Activated CD4-positive, CD25-positive, alpha-beta regulatory T cell treated with anti-CD3 and anti-CD28 coated beads, Interleukin-2, amount 50 U/mL, for 72 hours (primary cell): ENCODE results near the gene RABGGTA.

Experiments used
- DNase-seq: peaks from one replicate; pipeline ENCODE4 v3.0.0; 2021

Gene RABGGTA

DNA sequence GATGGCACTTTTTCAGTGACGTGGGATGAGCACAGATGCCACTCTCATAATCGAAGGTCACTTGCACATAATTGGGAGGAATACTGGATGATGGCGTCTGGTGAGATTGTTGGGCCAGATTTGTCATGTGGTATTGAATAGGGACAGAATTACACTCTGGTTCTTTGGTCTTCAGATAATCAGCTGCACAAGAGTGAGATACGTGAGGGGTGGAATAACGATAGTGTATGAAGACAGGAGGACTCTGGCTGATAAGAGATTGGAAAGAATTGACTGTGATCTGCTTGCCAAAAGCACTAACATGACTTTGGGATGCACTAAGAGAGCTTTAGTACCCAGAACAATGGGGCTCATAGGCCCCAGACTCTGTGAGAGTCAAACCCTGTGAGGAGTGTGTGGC lies 7.0 kb upstream of the RABGGTA start:
- no peak for DNase-seq

DNA sequence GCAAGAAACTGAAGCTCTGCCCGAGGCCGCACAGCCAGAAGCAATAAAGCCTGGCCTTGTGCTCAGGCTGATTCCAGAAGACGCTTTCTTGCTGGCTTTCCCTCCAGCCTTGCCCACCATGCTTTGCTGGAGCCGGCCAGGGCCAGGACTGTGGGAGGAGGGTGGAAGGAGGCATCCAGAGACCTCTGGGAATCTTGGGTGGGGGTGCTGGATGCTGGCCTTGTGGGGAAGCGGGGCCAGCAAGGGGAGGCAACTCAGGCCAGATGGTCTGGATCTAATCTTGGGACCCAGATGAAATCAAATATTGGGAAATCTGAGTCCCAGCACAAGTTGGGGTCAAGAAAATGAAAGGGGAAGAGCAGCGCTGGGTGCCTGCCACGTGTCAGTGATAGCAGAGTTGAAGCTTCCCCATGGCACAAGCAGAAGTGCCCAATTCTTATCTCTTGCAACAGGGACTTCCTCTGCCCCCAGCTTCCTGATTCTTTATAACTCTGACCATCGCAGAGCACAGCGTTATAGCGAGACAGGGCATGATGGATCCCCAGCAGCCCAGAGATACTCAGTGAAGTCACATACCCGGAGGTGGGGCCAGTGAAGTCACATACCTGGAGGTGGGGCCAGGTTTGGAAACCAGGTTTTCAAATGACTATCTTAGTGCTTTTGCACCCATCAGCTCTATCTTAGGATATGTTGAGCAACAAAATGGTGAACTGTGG lies 6.4 kb upstream of the RABGGTA start:
- DNase-seq: no peak

DNA sequence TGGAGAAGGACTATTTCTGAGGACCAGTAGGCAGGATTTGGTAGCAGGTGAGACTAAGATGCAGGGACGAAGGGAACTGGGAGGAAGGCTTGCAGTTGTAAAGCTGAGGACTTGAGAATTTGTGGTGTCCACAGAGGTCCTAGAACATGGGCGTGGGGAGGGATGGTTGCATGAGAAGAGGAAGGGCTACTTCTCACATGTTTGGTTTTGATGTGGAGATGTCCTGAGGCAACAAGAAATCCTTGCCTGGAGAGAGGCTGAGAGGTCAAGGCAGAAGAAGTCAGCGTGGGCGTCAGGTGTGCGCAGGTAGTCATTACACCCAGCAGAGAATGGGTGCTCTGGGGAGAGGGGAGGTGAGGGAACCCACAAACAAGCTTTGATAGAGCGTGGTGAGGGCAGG lies 5.7 kb upstream of the RABGGTA start:
- DNase-seq: no peak

DNA sequence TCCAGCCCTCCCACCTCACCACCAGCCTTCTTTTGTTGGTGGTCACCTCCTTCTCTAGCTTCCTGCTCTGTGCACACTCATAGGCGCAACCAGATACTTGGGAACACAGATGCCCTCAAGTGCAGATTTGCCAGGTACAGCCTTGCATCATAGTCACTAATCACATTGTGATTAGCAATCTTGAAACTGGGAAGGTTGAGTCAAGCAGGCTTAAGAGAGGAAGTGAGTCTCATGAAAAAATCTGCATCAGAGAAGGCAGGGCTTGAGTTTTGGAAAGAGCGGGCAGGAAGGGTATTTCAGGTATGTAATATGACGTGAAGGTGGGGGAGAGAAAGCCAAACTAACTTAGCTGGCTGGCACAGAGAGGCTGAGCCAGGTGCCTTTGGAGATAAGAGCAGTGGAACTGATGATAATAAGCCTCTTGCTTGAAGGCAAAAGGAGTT lies 2.7 kb upstream of the RABGGTA start:
- no peak for DNase-seq

DNA sequence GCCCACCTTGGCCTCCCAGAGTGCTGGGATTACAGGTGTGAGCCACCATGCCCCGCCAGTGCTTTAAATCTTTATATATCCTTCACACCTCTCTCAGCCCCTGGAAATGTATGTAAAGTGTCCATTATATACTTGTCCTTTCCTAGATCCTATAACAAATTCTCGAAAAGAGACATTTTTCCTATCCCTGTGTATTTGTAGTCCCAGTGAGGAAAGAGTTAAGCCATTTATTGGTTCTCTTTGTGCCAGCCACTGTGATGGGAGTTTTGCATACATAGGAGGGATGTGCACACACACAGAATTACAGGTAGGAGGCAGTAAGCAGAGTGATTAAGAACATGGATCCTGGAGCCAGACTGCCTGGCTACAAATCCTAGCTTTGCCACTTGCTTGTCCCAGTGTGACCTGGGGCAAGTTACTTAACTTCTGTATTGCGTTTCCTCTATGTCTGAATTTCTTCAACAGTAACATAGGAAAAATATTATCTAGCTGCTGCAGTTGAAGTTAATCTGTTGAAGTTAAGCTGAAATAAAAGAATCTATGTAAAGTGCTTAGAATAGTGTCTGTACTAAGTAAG lies 2.1 kb upstream of the RABGGTA start:
- DNase-seq: no peak

DNA sequence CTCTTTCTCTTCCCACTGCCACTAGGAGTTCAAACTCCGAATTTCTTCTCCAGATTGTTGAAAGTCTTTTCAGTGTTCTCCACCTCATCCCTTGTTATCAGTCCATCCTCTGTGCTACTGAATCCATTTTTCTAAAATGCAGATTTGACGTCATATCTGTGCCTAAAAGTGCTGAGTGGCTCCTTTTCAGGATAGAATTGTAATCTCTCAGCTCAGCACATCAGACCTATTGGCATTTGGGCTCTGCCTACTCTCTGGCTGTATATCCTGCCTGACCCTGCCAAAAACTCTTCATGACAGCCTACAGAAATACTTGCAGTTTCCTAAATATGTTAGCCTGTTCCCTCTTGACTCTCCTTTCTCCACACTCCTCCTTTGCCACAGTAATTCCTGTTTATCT lies 1.1 kb upstream of the RABGGTA start:
- no peak for DNase-seq

DNA sequence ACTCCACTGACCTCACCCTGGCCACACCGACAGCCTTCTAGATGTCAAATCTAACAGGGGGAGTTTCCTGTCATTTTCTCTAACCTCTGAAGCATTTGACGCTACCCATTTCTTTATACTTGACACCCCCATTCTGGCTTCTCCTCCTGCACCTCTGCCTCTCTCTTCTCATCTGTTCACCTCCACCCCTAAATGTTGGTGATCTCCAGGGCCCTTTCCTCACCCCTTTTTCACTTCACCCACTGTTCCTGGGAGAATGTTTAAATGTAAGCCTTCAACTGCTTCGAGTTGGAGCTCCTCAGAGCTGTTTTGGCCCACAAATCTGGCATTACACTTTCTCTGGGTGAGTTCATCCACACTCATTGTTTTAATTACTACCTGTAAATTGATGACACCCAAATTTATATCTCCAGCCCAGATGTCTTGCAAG lies 452 bp upstream of the RABGGTA start:
- no peak for DNase-seq

DNA sequence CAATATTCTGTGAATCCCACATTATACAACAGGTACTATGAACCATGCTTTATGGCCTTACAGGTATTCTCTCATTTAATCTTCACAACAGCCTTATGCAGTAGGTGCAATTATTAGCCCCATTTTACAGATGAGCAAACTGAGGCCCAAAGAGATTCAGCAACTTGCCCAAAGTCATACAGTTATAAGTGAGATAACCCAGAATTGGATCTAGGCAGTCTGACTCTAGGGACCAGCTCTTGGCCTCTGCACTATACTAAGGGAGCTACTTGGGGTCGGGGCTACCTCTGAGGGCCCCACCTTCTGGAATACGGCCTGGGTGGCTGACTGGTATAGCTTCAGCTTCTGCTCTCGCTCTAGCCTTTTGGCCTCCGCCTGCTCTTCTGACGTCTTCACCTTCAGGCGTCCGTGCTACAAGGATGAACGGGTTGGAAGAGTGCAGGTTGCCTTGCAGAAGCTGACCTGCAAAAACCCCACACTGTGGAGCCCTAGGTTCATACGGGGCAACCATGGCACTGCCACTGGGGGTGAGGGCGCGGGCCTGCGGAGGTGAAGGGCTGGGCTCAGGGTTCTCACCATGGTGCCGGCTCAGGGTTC lies 762 bp downstream of the RABGGTA start:
- no peak for DNase-seq

DNA sequence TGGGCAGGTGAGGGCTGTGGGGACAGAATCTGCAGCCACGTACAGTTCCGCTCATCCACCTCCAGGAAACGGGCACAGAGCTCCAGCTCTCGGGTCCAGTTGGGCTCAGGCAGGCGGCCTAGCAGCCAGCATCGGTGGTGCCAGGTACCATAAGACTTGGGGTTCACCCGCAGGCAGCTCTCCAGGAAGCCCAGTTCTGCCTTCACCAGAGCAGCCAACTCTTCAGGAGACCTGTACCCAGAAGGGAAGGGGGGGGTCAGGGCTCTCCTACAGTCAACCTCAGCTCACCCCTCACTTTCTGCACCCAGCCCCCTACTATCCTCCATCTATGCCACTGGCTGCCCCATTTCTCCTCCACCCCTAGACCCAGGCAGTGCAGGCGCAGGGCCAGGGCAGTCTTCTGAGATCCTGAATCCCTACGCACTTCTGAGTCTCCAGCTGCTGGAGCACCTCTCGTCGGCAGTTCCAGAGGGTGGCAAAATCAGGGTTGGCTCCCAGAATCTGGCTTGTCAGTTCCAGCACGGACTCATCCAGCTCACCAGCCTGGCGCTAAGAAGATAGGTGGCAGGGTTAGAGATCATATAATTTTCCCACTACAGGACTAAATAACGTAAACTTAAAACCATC lies 1.4 kb downstream of the RABGGTA start:
- no peak for DNase-seq

DNA sequence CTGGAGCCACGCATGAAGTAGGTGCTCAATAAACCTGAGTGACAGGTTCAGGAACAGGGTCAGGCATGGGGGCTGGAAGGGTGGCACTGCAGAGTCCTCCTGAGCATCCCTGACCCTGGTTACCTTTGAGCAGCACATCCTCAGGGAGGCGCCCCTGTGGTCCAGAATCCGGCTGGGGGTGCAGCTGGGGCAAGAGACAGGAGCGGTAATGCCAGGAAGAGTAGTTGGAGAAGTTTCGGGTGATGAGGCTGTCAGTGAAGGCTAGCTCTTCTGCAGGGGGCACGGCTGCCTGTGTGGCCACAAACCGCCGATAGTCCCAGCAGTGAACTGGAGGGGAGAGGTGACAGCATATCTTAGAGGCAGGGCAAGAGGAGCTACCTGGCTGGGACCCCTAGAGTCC lies 2.0 kb downstream of the RABGGTA start:
- no peak for DNase-seq

DNA sequence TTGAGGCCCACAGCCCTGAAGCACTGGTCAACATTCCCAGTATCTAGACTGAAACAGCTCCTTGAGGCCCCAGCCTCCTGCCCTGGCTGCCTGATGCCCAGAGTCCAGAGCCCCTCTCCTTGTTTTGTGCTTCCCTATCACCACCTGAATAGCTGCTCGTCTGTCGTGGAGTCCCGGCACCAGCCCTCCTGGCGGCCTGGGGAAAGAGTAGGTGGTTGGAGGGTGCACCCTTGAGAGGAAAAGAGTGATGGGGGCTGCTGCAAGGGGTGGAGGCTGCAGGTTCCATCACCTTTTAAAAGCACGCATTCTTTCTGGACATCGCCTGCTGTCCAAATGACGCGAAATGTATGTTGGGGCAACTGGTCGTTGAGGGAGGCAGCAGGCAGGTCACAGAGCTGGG lies 3.2 kb downstream of the RABGGTA start:
- no peak for DNase-seq

DNA sequence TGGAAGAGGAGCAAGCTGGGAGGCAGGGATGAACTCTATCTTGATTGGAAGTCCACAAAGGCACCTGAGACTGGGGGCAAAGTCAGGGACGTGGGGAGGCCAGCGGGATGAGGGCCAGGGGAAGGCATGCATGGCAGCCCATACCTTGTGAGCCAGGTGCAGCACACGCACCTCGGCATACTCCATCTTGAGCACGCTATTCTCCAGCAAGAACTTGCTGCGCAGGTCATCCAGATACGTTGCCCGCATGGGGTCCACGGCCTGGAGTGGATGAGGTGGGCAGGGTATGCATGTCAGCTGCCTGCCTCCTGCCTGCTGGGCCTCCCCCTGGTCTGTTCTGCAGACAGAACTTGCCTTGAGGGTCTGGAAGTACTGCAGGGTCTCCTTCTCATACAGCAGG lies 3.9 kb downstream of the RABGGTA start:
- no peak for DNase-seq

DNA sequence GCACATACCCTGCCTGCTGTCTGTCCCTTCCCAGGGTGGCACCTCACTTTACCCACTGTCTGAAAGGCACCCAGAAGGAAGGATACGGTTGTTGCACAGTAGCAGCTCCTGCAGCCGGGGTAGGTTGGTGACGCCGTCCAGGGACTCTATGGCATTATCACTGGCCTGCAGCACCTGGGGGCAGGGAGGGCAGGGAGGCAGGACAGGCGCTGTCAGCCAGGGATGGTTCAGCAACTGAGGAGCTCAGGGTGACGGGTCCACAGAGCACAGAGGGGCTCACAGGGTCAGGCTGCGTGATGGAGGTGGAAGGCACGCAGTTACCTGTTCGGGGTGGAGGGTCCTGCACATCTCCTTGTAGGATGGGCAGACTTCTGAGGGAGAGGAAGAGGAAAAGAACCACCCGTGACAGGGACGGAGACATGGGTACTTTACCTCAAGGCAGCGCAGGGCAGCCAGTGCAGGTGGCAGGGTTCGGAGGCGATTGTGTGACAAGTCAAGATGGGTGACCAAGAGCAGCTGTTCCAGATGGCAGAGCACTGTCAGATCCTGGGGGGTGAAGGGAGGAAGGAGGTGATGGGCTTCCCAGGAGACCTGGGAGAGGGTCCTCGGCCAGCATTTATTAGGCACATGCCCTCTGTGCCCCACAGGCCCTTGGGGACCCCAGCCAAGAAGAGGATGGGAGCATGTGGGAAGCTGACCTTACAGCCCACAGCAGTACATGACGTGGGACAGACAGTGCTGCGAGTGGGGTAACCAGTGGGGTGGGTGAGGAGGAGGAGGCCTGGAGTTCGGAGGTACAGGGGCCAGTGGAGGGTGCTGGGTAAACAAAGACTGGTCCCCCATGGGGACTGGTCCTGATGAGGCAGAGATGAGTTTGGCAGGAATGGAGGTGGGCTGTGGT lies 4.8 kb downstream of the RABGGTA start:
- DNase-seq: no peak

DNA sequence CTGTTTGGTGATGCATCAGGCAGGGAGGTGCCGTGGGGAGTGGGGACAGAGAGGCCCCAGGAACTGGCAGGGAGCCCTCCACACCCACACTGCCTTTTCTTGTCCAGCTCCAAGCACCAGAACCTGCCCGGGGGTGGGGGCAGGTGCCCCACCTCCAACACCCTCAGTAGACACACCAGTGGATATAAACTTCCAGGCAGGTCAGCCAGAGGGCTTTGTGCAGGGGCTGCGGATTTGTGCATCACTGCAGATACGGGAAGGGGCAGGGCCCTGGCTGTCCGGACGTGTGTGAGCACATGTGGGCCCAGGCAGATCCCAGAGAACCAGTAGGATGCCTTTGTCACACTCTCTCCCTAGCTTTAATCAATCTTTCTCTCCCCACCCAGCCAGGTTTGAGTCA lies 7.1 kb downstream of the RABGGTA start:
- no peak for DNase-seq

DNA sequence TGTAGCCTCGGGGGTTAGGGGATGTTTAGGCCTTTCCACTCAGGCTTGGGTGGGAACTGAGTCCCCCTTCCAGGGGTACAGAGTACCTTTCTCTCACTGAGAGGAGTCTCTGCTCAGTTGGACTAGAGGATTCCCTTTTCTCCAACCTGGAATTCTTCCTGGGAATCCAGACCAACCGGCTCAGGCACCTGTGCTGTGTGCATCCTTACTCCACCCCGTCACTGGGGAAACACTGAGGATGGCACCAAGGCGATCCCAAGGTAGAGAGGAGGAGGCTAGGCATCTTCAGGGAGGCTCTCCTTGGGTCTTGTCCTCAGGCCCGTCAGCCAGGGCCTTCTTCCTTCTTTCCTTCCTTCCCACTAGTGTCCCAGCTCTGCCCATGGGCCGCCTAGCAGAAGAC lies 7.5 kb downstream of the RABGGTA start:
- no peak for DNase-seq

DNA sequence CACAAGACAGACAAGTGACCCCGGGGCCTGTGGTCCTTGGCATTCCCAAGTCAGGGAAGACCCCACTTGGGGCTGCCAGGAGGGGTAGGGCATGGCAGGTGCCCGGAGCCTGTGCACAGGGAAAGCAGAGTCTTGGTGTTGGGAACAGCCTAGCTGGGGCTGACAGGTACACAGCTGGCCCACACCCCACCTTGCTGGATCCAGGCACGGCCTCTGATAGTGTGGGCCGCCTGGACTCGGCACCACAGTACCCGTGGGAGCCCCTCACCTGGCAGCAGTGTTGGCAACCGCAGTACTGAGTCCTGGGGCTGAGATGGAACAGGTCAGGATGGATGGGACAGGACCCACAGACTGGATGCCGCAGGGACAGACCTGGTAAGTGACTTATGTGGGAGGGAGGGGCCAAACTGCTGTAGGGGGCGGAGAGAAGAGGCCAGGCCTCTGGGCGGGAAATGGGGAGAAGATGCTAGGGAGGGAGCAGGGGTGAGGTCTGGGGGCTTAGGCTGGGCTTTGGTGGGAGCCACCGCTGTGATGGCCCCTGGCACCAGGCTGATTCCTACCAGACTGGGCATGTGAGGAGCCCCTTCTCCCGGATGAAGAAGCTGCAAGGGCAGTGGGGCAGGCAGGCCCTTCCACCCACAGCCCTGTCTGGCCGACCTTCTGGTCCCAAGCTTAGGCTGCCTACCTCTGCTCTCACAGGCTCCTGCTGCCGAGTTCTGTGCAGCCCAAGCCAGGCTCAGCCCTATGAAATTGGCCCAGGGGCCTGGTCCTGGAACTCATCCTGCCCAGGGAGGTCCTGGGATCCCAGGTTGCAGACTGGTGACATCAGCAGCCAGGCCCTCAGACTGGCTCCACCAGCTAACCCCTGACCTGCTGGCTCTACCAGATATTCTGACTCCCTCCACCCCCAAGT lies 8.3 kb downstream of the RABGGTA start, which contains the start of gene TGM1:
Gene TGM1, minus strand, starts transcription at position 357 of the 913 bp plus-strand sequence. CDS start 825 bp downstream, outside the sequence.
- no peak for DNase-seq

DNA sequence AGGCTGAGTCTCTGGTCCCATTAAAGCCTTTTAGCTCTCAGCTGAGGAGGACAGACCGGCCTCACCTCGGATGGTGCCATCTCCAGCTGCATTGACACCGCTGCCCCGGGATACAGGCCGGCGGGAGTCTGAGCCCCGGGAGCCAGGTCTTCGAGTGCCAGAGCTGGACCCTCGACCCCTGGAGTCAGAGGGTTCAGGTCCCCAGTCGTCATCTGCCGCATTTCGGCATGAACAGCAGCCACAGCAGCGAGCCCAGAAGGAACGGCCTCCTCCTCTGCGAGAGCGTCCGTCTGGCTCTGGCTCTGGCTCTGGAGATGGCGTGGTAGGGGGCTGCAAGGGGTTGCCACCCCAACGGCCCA lies 9.4 kb downstream of the RABGGTA start:
- no peak for DNase-seq

DNA sequence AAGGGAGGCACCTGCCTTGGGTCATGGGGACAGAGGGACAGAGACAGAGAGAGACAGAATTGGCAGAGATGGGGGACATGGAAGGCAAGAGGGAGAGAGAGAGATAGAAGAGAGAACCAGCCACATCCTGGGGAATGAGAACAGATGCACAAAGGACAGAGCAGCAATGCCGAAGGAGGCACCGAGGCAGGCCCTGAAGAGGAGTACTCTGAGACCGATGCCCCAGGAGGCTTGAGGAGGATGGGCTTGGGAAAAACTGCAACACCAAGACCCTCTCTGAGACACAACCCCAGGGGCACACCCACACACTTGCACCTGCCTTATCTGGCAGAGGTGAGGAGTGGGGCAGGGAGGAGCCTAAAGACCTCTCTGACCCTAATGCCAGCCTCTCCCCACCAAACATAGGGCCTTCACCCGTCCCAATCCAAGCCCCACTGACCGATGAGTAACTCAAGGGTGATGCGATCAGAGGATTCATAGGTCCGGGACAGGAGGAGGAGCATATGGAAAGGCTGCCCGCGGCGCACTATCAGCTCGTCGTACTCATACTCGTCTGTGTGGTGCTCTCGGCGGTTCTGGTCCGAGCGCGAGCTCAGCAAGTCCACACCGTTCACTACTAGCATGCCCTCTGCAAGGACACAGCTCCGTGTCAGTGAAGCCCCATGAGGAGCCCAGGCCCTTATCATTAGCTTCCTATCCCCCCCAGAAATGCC lies 10.0 kb downstream of the RABGGTA start:
- no peak for DNase-seq

DNA sequence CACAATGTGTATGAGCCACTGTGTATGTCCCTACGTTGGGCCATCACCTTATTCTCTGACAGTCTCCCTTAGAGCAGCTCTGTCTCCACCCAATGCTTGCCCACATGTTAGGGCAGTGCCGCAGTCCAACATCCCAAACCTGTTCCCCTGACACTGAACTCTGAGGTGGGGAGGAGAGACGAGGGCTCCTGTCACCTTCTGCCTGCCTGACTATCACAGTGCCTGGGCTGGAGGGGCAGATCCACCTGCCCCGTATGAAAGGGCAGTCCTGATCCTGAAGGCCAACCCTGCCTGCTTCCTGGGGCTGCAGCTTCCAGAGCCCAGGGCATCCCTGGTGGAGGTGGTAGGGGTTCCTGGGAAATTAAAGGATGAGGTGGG lies 10.6 kb downstream of the RABGGTA start:
- no peak for DNase-seq

DNA sequence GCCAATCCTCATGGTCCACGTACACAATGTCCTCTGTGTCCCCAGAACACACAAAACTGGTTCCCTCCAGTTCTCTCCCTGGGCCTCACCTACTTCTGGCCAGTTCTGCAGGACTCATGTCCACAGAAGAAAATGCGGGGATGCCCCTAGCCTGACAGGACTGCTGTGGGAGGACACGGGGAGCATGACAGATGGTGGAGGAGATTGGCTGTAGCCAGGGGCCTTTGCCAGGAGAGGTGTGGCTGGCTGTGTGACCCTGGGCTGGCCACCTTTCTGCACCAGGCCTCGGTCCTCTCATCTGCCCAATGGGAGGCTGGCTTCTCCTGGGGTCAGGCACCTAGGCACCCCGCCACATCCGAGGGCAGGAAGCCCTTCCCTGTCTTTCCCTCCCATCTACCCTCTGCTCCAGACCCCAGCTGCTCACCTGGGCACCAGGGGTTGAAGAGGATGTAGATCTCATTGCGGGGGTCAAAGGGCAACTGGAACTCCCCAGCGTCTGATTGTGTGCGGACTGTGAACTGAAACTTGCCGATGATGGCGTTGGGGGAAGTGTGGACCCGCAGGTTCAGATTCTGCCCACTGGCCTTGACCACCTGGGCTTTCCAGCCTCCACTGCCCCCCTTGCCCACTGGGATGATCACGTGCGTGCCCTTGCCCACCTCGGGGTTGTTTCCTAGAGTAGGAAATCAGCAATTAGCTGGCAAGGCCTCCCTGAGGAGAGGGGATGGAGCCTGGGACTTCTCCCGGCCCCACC lies 11.2 kb downstream of the RABGGTA start:
- no peak for DNase-seq
